Brain microvascular endothelial cell (primary cell): ENCODE data around the gene TMED9.

Experiments used
- DNase-seq: peaks from one replicate; pipeline ENCODE4 v3.0.0-alpha.2; 2020
- H3K27ac ChIP-seq: fragments of 250-450 bp; sonication (Bioruptor Pico); 2 replicates; pipeline ENCODE4 v1.5.1; 2020; ENCODE audit warnings: mild to moderate bottlenecking, moderate library complexity
- H3K27me3 ChIP-seq: fragments of 250-450 bp; sonication (Bioruptor Pico); replicated peaks from 2 replicates; pipeline ENCODE4 v1.5.1; 2020; ENCODE audit warnings: mild to moderate bottlenecking
- H3K36me3 ChIP-seq: fragments of 250-450 bp; sonication (Bioruptor Pico); replicated peaks from 2 replicates; pipeline ENCODE4 v1.5.1; 2020; ENCODE audit warnings: mild to moderate bottlenecking
- H3K4me3 ChIP-seq: 2 replicates; pipeline ENCODE4 v1.5.1; 2011; ENCODE audit warnings: low read depth, mild to moderate bottlenecking, control low read depth, low read length, moderate library complexity
- CTCF ChIP-seq: IDR thresholded peaks from 2 replicates; pipeline ENCODE4 v1.5.1; 2011; ENCODE audit warnings: low read depth, mild to moderate bottlenecking, moderate library complexity, low read length, control low read depth, inconsistent platforms; ENCODE audit errors: missing control alignments
- in situ Hi-C: cut with HindIII; loops from 2 replicates; pipeline ENCODE4 v1.10.0; 2017; ENCODE audit warnings: low sequenced_read_pairs, low pct_ligation_motif_present

TMED9 gene

GRCh38 chr5:177608243-177609075 lies 16.5 kb downstream of the TMED9 start:
- Histone ChIP-seq H3K27ac (no peak overlapping the region), H3K27me3 (no peaks in the 10 kb centered on the region), H3K36me3 (peaks cover 16% of the 10 kb centered on the region), H3K4me3 (no peak overlapping the region)
- DNase-seq = no peak
- TF ChIP-seq CTCF = no peak
- in situ Hi-C loops = no loop called here

- Histone ChIP-seq H3K27ac (no peak overlapping the region), H3K4me3 (no peak overlapping the region), H3K36me3 (peaks cover 16% of the 10 kb centered on the region), H3K27me3 (no peaks in the 10 kb centered on the region)
- in situ Hi-C loops = no loop called here
- no peak for DNase-seq
- no peak for TF ChIP-seq CTCF
Measured at GRCh38 chr5:177609076-177610059, 17.4 kb downstream of the TMED9 start.

- Histone ChIP-seq H3K36me3 (peaks cover 16% of the 10 kb centered on the region), H3K27ac (no peak overlapping the region)
- in situ Hi-C loops = no loop called here
Measured at GRCh38 chr5:177610131-177610769, 18.2 kb downstream of the TMED9 start.

GRCh38 chr5:177610770-177611445 lies 18.9 kb downstream of the TMED9 start:
- no peak for TF ChIP-seq CTCF
- in situ Hi-C loops = no loop called here
- no peak overlapping the region for H3K4me3 ChIP-seq
- H3K36me3 ChIP-seq = peaks cover 16% of the 10 kb centered on the region
- H3K27me3 ChIP-seq = no peaks in the 10 kb centered on the region
- no peak for DNase-seq
- no peak overlapping the region for H3K27ac ChIP-seq

More at GRCh38 chr5:177610131-177610769, 18.2 kb downstream of the TMED9 start:
- no peak for TF ChIP-seq CTCF
- no peak for DNase-seq
- H3K4me3 ChIP-seq = no peak overlapping the region
- no peaks in the 10 kb centered on the region for H3K27me3 ChIP-seq

- Histone ChIP-seq H3K36me3 (peaks cover 16% of the 10 kb centered on the region), H3K27me3 (no peaks in the 10 kb centered on the region), H3K27ac (no peak overlapping the region), H3K4me3 (no peak overlapping the region)
- in situ Hi-C loops = no loop called here
- DNase-seq = no peak
- no peak for TF ChIP-seq CTCF
Measured at GRCh38 chr5:177611446-177612214, 19.6 kb downstream of the TMED9 start.
